SK-N-DZ (cell line): ENCODE measurements around the gene CDKN1C.

Experiments
- DNase-seq: peaks from one replicate; pipeline ENCODE4 v3.0.0-alpha.2; 2015; ENCODE audit warnings: low spot score

Gene CDKN1C

DNA sequence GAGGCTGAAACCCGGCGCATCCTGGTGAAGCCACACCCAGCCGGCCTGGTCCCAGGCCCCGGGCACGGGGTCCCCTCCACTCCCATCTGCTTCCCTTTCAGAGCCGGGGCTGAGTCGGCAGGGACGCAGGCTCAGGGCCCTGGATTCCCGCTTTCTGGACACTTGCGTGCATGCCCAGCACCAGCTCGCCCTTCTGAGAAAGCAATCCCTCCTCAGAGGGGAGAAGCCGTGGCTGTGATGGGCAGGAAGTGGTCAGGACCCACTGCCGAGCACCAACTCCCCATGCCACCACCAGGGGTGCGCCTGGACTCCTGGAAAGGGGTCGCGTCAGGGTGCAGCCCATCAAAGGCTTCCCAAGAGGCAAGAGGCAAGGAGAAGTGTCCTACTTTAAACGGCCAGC, 15.1 kb downstream of the CDKN1C start:
- DNase-seq: no peak

DNA sequence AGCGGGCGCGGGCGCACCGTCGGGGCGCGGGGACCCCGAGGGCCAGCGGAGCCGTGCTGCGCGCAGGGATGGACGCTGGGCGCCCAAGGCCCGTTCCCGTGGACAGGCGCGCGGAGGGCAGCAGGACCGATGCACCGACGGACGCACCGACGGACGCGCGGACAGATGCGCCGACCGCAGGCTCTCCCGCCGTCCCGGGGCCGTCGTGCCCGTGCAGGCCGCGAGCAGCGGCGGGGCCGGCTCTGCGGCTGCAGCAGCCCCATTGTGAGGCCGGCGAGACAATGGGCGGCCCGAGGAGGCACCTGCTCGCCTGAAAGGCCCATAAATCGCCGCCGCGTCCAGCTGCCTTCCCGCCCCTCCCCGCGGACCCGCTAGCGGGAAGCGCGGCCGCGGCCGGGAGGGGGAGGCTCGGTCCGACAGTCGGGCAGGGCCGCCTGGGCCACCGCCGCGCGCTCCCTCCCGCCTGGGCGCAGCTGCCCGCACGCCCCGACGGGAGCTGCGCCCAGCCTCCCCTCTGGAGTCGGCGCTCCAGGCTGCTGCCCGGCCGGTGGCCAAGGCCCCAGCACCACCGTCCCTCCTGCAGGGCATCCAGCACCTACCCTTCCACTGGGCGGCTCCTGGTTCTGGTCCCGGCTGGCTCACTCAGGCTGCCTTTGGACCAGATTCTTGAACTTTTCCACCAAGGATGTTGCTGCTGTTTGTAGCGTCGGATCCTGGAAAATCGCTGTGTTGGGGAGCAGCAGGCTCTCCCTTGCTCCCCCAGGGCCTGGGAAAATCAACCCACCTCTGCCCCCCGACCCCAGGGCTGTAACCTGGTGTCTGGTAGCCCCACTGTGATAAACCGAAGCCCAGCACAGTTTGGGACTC, 15.8 kb downstream of the CDKN1C start:
- DNase-seq: no peak

DNA sequence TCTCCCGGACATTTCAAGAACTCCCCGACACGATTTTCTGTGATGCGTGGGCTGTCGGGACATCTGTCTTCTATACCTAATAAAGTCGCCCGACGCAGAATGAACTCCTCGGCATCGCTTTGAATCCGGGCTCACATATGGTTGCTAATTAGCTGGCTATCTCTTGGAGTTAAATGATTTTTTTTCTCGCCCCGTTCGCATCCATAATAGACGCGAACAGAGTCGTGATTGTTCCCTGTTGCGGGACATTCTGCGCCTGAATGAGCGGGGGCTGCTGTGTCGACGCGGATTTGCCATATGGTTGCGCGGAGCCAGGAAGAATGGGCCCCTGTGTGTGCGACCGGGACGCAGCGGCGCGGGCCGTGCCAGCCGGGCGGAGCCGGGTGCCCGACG, 16.4 kb downstream of the CDKN1C start:
- DNase-seq: no peak

DNA sequence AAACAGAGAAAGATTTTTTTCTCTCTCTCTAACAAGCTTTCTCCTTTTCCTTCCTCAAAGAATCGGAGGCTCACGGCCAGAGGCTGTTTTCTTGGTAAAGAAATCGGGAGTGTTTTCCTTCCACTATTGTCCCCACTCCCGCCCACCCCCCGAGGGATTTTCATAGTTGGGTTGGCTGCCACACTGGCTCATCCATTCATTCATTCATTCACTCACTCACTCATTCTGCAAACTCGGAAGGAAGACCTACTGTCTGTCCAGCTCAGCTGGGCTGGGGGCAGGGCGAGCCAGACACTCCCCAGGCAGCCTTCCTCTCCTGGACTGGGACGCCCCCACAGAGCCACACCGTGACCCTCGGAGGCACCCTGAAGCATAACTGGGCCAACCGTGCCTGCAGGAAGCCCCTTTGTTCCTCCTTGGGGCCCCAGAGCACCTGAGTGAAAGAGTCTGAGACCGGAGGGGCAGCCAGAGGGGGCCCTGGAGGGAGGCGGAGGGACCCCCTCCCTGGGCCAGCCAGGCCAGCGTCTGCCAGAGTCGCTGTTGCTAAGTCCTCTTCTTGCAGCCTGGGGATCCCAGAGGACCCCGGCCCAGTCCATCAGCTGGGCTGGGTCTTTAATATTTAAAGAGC, 17.0 kb downstream of the CDKN1C start:
- DNase-seq: no peak

GRCh38 chr11:2867722-2868505, 17.7 kb downstream of the CDKN1C start:
- DNase-seq: no peak

GRCh38 chr11:2867142-2867541, 18.4 kb downstream of the CDKN1C start:
- DNase-seq: no peak

DNA sequence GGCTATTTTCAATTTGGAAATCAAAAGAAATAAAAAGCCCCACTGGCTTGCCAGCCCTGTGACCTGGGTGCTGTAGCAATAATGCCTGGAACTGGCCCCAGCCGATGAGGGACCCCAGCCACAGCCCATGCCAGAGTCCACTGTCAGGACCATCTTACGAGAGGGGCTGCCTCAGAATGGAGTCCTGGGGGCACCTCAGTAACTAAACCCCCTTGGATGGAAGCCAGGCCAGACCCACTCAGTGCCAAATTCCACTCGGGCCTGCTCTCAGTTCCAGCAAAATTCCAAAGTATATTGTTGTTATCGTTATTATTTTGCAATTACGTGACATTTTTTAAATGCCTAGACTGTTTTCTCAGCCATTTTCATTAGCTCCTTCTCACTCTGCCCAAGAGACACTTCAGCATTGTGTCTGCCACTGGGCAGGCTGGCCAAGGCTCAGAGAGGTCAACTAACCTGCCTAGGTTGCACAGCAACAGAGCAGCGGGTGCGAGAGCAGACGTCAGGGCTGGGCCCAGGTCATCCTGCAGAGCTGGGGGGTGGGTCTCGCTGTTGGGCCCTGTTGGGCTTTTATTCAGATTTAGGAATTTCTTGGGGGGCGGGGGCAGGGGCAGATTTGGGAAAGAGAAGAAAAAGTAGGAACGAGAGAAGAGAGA, 19.5 kb downstream of the CDKN1C start:
- no peak for DNase-seq

DNA sequence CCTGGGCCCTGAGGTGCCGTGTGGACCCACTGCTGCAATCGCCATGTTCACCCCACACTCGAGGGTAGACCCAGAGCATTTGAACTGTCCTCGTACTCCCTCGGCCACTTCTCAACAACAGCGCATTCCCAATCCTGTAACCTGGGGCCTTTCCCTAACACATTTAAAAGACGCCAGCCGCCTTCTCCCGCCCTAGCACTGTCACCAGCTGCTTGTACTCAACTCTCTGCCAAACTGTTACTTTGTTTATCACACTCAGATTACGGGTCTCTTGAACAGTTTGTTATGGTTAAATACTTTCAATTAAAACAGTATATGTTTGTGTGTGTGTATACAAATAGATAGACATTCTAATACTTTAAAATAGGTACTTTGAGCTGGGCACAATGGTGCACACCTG, 20.7 kb downstream of the CDKN1C start:
- DNase-seq: no peak

DNA sequence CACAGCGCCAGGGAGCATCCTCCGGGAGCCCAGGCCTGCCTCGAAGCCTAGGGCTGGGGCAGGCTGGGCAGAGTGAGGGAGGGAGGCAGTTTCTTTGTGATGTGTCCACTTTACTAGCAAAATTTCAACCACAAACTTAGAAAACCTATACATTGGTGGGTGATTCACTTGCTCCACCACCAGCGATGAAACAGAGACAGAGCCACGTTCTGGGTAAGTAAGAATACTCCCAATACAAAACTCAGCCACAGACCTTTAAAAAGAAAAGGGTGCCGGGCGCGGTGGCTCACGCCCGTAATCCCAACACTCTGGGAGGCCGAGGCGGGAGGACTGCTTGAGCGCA, 22.3 kb downstream of the CDKN1C start:
- DNase-seq: no peak

- no peak for DNase-seq
These were observed 22.9 kb downstream of the CDKN1C start for GRCh38 chr11:2862395-2863275.

DNA sequence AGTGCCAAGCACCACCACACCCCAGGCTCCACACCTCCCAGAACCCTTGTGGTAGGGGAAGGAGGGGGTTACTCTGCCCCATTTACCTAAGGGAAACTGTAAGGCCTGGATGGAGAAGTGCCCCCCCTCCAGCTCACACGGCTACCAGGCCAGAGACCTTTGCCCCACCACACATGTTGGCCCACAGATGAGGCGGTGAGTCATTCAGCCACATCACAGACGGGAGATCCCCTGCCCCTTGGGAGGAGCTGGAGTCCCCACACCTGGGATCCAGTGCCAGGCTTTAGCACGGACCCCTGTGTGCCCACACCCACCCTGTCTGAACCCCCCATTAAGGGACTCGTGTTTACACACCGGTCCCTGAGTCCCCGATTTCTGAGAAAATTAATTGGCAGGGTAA, 24.9 kb downstream of the CDKN1C start:
- DNase-seq: no peak

DNA sequence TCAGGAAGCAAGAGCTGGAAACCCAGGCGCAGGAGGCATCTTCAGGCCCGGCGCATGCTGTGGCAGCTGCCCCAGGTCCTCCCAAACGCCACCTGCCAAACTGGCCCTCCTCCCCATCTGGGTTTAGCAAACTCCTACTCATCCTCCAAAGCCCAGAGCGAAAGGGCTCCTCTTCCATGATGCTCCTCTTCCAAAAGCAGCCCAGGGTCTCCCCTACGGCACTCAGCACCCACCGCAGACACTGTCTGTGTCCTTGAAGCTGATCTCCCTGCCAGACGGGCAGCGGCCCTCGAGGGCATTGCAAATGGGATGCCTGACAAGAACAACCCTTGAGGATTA, 25.9 kb downstream of the CDKN1C start:
- no peak for DNase-seq

DNA sequence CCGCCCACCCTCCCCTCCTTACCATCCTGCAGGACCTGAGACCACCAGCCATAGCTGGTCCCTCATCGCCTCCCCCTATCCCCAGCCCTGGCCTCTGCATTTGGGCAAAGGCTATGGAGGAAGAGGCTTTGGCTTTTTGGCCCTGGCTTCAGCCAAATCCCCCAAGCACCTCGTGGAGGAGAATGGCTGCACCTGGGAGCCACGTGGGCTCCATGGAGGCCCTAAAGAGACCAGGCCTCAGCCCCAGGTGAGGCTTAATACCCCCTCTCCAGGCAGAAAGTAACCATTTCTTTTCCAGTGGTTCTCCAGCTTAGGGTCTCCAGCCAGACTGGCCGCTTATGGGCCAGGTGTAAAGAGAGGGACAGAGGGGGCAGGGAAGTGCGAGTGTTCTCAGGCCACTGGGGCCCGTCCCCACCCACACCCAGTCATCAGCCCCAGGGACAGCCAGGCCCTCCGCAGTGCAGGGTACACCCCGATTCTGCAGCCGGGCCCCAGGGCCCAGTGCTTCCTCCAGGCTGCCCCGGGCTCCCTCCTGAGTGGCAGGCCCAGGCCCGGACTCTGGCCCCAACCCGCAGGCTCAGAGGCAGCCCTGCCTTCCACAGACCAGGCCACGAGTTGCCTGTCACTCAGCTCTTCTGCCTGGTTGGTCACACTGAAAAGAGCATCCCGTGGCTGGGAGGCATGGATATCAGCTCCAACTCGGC, 26.4 kb downstream of the CDKN1C start:
- DNase-seq: no peak

- DNase-seq: no peak
These were observed 27.7 kb downstream of the CDKN1C start for GRCh38 chr11:2857918-2858317.

GRCh38 chr11:2857276-2857675, 28.3 kb downstream of the CDKN1C start:
- no peak for DNase-seq

- no peak for DNase-seq
These were observed 30.4 kb downstream of the CDKN1C start for GRCh38 chr11:2855162-2855561.

DNA sequence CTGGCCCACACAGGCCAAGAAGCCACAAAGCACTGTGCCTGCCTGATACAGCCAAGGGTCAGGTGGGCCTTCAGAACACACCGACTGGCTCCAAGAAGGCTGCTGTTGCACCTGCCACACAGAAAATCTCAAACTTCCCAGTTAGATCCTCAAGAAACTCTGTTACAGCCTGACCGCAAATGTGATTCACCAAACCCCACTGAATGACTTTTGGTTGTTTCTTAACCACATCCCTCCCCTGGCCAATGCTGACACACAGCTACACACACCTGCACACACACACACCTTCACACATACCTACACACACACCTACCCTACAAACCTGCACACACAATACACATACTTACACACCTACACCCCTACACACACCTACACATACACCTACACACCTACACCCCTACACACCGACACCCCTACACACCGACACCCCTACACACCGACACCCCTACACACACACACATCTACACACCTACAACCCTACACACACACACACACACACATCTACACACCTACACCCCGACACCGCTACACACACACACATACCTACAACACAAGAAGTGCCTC, 31.5 kb downstream of the CDKN1C start:
- DNase-seq: no peak

- no peak for DNase-seq
These were observed 32.2 kb downstream of the CDKN1C start for GRCh38 chr11:2853401-2853800.

DNA sequence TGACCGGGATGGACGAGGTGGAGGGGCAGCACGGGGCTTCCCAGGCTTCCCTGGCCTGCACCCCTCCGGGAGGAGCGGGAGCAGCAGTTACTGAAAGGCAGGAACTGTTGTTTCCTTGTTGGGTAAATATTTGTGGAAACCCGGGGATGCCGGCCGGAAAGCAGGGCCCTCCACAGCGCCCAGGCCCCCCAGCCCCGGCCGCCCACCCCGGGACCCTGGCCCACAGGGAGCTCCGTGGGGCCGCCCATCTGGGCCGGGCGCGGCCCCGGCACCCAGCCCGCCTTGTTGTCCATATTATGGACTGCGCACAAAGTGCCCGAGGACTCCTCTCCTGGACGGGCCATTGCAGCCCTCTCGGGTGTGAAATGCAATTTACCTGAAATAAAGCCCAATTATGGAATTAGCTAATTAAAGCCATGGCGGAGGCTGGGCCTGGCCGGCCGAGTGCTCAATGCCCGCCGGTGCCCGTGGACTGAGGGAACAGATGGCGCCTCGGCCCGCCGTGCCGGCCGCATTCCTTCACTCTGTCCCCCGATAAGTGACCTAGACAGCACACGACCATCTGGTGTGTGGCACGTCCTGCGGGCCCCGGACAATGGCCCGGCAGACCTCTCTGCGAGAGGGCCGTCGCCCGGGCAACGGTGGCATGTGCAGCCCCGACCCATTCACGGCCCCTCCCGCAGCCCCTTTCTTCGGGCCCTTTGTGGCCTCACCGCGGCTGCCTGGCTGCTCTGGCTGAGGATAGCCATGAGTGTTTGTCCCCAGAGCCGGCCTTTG, 35.4 kb downstream of the CDKN1C start:
- no peak for DNase-seq
